Stimulated activated CD8-positive, alpha-beta memory T cell treated with anti-CD3 and anti-CD28 coated beads, Interleukin-7, amount 100 ng/mL, for 48 hours (primary cell): ENCODE data around the gene RARRES2.
"Not testable (repeated sequence)": the region's sequence is repeated elsewhere in the genome, so short reads cannot be mapped to it uniquely, and the experiment has no call there.

Source experiments
- DNase-seq, 2 donors: peaks; one replicate each; pipeline ENCODE4 v3.0.0-alpha.2; 2020; ENCODE audit warnings: low read depth in 1 of 2; ENCODE audit errors: extremely low read depth in 1 of 2

The RARRES2 gene

GRCh38 chr7:150322833-150323681, 18.4 kb downstream of the RARRES2 start, which contains the start of the genes ACTR3C and LRRC61:
ACTR3C (minus strand) TSS chr7:150323545; CDS start chr7:150295296, 28,249 bp downstream.
LRRC61 (plus strand) TSS chr7:150323355; CDS start chr7:150336862, 13,507 bp downstream.
- peak; percentile 52 to 60 for DNase-seq

- peak in 1 of 2 donors; percentile 61 for DNase-seq
Measured at GRCh38 chr7:150322114-150322832, 19.2 kb downstream of the RARRES2 start.

GRCh38 chr7:150321788-150322113, 19.7 kb downstream of the RARRES2 start:
- DNase-seq = no peak

GRCh38 chr7:150317748-150318444, 23.5 kb downstream of the RARRES2 start:
- no peak for DNase-seq

GRCh38 chr7:150316987-150317386, 24.4 kb downstream of the RARRES2 start:
- DNase-seq = not testable (repeated sequence)

GRCh38 chr7:150314639-150315239, 26.7 kb downstream of the RARRES2 start:
- no peak for DNase-seq

- DNase-seq = no peak
Measured at GRCh38 chr7:150313870-150314269, 27.6 kb downstream of the RARRES2 start.

GRCh38 chr7:150313367-150313809, 28.0 kb downstream of the RARRES2 start:
- no peak for DNase-seq

- not testable (repeated sequence) for DNase-seq
Measured at GRCh38 chr7:150312649-150313366, 28.6 kb downstream of the RARRES2 start.

- no peak for DNase-seq
Measured at GRCh38 chr7:150311711-150312110, 29.7 kb downstream of the RARRES2 start.

- DNase-seq = no peak
Measured at GRCh38 chr7:150311146-150311545, 30.3 kb downstream of the RARRES2 start.

- no peak for DNase-seq
Measured at GRCh38 chr7:150308575-150308974, 32.9 kb downstream of the RARRES2 start.

GRCh38 chr7:150307904-150308303, 33.5 kb downstream of the RARRES2 start:
- DNase-seq = no peak

GRCh38 chr7:150307129-150307528, 34.3 kb downstream of the RARRES2 start:
- DNase-seq = no peak

GRCh38 chr7:150306377-150306776, 35.1 kb downstream of the RARRES2 start:
- not testable (repeated sequence) for DNase-seq

- DNase-seq = not testable (repeated sequence)
Measured at GRCh38 chr7:150305903-150306284, 35.5 kb downstream of the RARRES2 start.

- not testable (repeated sequence) for DNase-seq
Measured at GRCh38 chr7:150305259-150305902, 36.0 kb downstream of the RARRES2 start.

- DNase-seq = not testable (repeated sequence)
Measured at GRCh38 chr7:150304499-150305258, 36.8 kb downstream of the RARRES2 start.

- not testable (repeated sequence) for DNase-seq
Measured at GRCh38 chr7:150302908-150303310, 38.5 kb downstream of the RARRES2 start.
